SH-SY5Y (cell line): ENCODE data around the gene S100A9.

Experiments
- GATA2 ChIP-seq: IDR thresholded peaks from 2 replicates; pipeline ENCODE4 v1.6.1; 2011; ENCODE audit warnings: mild to moderate bottlenecking, low read depth, low read length
- GATA3 ChIP-seq: IDR thresholded peaks from 2 replicates; pipeline ENCODE4 v1.6.1; 2011; ENCODE audit warnings: low read depth, mild to moderate bottlenecking, low read length, moderate library complexity

DNA sequence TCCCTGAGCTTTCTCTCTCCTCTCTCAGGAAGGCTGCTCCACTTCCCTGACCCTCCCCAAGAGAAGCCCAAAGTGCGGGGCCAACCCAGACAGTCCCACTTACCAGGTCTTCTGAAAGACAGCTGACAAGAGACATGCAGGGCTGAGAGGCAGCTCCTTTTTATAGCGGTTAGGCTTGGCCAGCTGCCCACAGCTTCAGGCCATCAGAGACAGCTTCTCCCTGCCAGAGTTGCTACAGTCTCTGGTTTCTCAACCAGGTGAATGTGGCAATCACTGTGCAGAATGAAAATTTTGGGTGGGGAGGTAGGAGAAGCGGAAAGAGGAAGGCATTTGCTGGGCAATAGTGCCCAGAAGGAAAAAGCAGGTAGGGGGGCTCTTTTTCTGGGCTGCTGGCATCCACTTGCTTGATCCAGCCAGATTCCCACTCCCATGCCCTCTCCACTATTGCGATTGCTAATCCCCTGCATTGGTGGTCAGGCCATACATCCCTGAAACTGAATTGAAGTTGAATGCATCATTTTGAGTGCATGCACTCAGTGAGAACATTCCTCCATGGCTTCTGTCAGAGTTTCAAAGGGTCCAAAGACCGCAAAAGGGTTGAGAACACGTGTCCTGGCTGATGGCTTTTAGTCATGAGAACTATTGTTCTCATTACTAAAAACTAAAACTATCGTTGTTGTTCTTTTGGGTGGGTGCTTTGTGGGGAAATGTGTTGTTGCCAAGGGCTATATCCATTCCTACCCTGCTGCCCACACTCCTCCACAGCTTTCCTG, 33.5 kb downstream of the S100A9 start, which contains the start of gene S100A8:
- no peak for TF ChIP-seq GATA2
- no peak for TF ChIP-seq GATA3
